OCI-LY7 (cell line): ENCODE data around the gene NCKAP5.

ENCODE experiments used
- EZH2phosphoT487 ChIP-seq: fragments of 200-600 bp; sonication (generic); IDR thresholded peaks from 2 replicates; pipeline ENCODE4 v1.6.1; 2018; ENCODE audit warnings: low read depth, borderline replicate concordance, mild to moderate bottlenecking, mixed run types, antibody characterized with exemption, low read length, moderate library complexity, mixed read lengths
- TF ChIP-seq, protein P1 (sequence below): fragments of 200-600 bp; sonication (generic); conservative IDR thresholded peaks from 2 replicates; pipeline ENCODE4 v1.5.1; 2014; ENCODE audit warnings: mild to moderate bottlenecking, antibody characterized with exemption, low read length, moderate library complexity, mixed read lengths

- TF ChIP-seq, protein P1, sequence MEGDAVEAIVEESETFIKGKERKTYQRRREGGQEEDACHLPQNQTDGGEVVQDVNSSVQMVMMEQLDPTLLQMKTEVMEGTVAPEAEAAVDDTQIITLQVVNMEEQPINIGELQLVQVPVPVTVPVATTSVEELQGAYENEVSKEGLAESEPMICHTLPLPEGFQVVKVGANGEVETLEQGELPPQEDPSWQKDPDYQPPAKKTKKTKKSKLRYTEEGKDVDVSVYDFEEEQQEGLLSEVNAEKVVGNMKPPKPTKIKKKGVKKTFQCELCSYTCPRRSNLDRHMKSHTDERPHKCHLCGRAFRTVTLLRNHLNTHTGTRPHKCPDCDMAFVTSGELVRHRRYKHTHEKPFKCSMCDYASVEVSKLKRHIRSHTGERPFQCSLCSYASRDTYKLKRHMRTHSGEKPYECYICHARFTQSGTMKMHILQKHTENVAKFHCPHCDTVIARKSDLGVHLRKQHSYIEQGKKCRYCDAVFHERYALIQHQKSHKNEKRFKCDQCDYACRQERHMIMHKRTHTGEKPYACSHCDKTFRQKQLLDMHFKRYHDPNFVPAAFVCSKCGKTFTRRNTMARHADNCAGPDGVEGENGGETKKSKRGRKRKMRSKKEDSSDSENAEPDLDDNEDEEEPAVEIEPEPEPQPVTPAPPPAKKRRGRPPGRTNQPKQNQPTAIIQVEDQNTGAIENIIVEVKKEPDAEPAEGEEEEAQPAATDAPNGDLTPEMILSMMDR: no peak
- no peak for TF ChIP-seq EZH2phosphoT487
These were observed 490.9 kb downstream of the NCKAP5 start for GRCh38 chr2:133077269-133077822.
